Measurements from ENCODE around the gene JCAD. TPM values are rescaled to one million over a fixed set of nuclear protein-coding genes. Genes with fewer than 3 reads are reported as not detected.

Gene JCAD
- total RNA-seq, 4 donors from 2014 or later: 21.7 to 112 (median 43.0) TPM

GRCh38 chr10:30029164-30029871 is 30.1 kb downstream of the JCAD start:
- no peak for TF ChIP-seq CTCF (IDR thresholded peaks at IDR 0.05; ENCODE audit: low read depth)

GRCh38 chr10:30028738-30029030 is 30.7 kb downstream of the JCAD start:
- no peak for TF ChIP-seq CTCF (IDR thresholded peaks at IDR 0.05; ENCODE audit: low read depth)

- TF ChIP-seq CTCF (IDR thresholded peaks at IDR 0.05; ENCODE audit: low read depth): no peak
Measured at GRCh38 chr10:30028006-30028737, 31.2 kb downstream of the JCAD start.

GRCh38 chr10:30027057-30028005 is 32.1 kb downstream of the JCAD start:
- TF ChIP-seq CTCF (IDR thresholded peaks at IDR 0.05; ENCODE audit: low read depth): no peak

- TF ChIP-seq CTCF (IDR thresholded peaks at IDR 0.05; ENCODE audit: low read depth): no peak
Measured at GRCh38 chr10:30026578-30026977, 32.8 kb downstream of the JCAD start.

- no peak for TF ChIP-seq CTCF (IDR thresholded peaks at IDR 0.05; ENCODE audit: low read depth)
Measured at GRCh38 chr10:30026080-30026479, 33.3 kb downstream of the JCAD start.

- no peak for TF ChIP-seq CTCF (IDR thresholded peaks at IDR 0.05; ENCODE audit: low read depth)
Measured at GRCh38 chr10:30022590-30022989, 36.8 kb downstream of the JCAD start.
